ENCODE results near the gene SUDS3. TPM values are rescaled to one million over a fixed set of nuclear protein-coding genes. Genes with fewer than 3 reads are reported as not detected.
"Not testable (repeated sequence)": the region's sequence is repeated elsewhere in the genome, so short reads cannot be mapped to it uniquely, and the experiment has no call there.

The SUDS3 gene
- polyA plus RNA-seq, 2 donors, result 13.0 to 13.8 TPM

DNA sequence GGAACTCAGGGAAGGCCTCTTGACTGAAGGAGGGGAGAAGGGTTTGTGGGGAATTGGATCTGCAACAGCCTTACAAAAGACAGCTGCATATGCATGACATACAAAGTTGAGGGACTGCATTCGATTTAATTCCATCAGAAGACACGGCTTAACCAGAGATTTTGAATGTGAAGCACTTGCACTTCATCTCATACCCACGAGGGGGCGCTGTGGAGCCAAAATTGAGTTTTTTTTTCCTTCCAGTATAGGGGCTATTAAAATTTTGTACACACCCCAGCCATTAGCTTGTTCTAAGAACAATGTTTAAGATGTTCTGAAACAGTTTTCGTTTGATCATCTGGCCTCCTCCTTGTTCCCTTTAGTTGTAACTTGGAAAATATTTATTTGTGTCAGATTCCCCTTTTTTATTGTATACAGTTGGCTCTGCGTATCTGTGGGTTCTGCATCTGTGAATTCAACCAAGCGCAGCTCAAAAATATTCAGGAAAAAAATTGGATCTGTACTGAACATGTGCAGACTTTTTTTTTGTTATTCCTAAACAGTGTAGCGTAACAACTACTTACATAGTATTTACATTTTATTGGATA lies 1.6 kb downstream of the SUDS3 start:
- H3K4me3 ChIP-seq (ENCODE audit: low read depth in 1 of 2, low read length in 2 of 2), result peak overlapping the region; percentile 15 to 91
- WGBS, 2 donors, result 33 to 35% methylated on average over 8 of the region's 8 CpGs
- no peaks in the 10 kb centered on the region for H3K27me3 ChIP-seq (ENCODE audit: control insufficient read depth in 1 of 2, insufficient read depth in 2 of 2, low read length in 2 of 2)
- H3K4me1 ChIP-seq (ENCODE audit: control insufficient read depth in 2 of 2, insufficient read depth in 2 of 2, low read length in 1 of 2), result peaks cover 0 to 2% of the 10 kb centered on the region in 2 donors
- no peaks in the 10 kb centered on the region for H3K9me3 ChIP-seq (ENCODE audit: control insufficient read depth in 2 of 2, insufficient read depth in 1 of 2, low read depth in 1 of 2, low read length in 1 of 2)
- no peak overlapping the region for H3K27ac ChIP-seq (ENCODE audit: low read depth in 2 of 2, low read length in 1 of 2)
- peaks cover 0 to 10% of the 10 kb centered on the region in 2 donors for H3K36me3 ChIP-seq (ENCODE audit: control insufficient read depth in 2 of 2, insufficient read depth in 2 of 2, low read length in 1 of 2)

DNA sequence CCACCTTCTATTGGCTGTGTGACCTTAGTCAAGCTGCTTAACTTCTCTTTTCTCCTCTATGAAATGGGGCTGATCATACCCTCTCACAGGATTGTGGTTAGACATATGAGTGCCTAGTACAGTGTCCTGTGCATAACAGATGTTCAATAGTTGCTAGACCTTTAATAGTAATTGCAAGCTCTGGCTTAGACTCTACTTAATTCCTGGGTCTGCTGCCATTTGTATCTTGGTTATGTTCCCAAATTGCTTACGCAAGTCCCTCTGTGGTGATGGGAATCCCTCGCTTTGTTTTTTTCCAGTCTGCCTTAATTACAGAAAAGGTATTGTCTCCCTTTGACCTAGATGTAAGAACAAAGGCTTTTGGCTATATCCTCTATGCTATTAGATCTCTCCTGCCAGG lies 15.1 kb downstream of the SUDS3 start:
- no peaks in the 10 kb centered on the region for H3K4me1 ChIP-seq (ENCODE audit: control insufficient read depth in 2 of 2, insufficient read depth in 2 of 2, low read length in 1 of 2)
- no peaks in the 10 kb centered on the region for H3K9me3 ChIP-seq (ENCODE audit: control insufficient read depth in 2 of 2, insufficient read depth in 1 of 2, low read depth in 1 of 2, low read length in 1 of 2)
- H3K36me3 ChIP-seq (ENCODE audit: control insufficient read depth in 2 of 2, insufficient read depth in 2 of 2, low read length in 1 of 2), result peaks cover 25 to 33% of the 10 kb centered on the region in 2 donors
- 69 to 80% methylated on average over 2 of the region's 2 CpGs for WGBS, 2 donors
- H3K27ac ChIP-seq (ENCODE audit: low read depth in 2 of 2, low read length in 1 of 2), result no peak overlapping the region
- H3K27me3 ChIP-seq (ENCODE audit: control insufficient read depth in 1 of 2, insufficient read depth in 2 of 2, low read length in 2 of 2), result no peaks in the 10 kb centered on the region
- H3K4me3 ChIP-seq (ENCODE audit: low read depth in 1 of 2, low read length in 2 of 2), result no peak overlapping the region

DNA sequence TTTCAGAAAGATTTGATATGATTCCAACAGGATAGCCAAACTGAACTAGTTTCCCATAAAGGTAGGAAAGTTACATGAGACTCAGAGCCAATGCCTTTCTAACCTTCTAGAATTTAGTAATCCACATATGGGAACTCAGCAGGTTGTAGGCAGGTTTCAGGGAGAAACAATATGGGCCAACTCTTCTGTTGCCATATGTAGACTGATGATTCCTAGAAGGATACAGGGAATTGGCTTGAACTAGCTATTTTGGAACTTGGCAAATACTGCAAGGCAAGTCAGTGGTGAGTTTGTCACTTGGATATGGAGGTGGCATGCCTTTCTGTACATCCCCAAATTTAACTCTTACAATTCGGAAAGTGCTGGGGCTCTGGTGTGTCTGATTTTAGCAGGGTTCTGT lies 15.5 kb downstream of the SUDS3 start:
- Histone ChIP-seq H3K4me1 (ENCODE audit: control insufficient read depth in 2 of 2, insufficient read depth in 2 of 2, low read length in 1 of 2) (no peaks in the 10 kb centered on the region), H3K36me3 (ENCODE audit: control insufficient read depth in 2 of 2, insufficient read depth in 2 of 2, low read length in 1 of 2) (peaks cover 22 to 30% of the 10 kb centered on the region in 2 donors), H3K4me3 (ENCODE audit: low read depth in 1 of 2, low read length in 2 of 2) (no peak overlapping the region), H3K27ac (ENCODE audit: low read depth in 2 of 2, low read length in 1 of 2) (no peak overlapping the region), H3K9me3 (ENCODE audit: control insufficient read depth in 2 of 2, insufficient read depth in 1 of 2, low read depth in 1 of 2, low read length in 1 of 2) (no peaks in the 10 kb centered on the region), H3K27me3 (ENCODE audit: control insufficient read depth in 1 of 2, insufficient read depth in 2 of 2, low read length in 2 of 2) (no peaks in the 10 kb centered on the region)
- 96 to 98% methylated on average over 1 of the region's 1 CpG for WGBS, 2 donors

DNA sequence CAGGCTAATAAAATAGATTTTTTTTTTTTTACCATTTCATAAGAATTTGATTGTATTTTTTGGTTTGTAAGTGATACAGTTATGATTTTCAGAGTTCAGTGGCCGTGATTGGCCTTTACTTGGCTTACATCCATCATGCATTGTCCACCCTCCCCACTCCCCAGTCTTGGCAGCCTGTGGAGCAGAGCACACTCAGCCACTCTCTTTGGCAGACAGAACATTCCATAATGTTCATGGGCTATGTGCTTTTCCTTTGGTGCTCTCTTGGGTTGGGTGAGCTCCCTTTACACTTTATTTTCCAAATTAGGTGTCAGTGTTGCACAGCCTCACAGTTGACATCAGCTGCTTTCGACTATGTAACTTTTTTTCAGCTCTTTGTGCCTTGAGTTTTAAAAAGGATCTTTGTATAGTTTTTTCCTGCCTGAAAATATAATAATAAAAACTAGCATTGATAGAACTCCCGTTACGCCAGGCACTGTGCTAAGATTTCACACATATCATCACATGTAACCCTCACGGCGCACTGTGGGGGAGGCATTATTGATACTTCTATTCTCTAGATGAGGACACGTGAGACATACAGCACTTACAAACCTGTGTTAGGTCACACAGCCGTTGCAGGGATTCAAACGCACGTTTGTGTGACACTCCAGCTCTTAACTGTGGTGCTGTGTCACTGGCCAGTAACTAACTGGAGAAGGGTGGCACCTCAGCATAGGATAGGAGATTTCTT lies 21.5 kb downstream of the SUDS3 start:
- H3K27me3 ChIP-seq (ENCODE audit: control insufficient read depth in 1 of 2, insufficient read depth in 2 of 2, low read length in 2 of 2), result no peaks in the 10 kb centered on the region
- H3K36me3 ChIP-seq (ENCODE audit: control insufficient read depth in 2 of 2, insufficient read depth in 2 of 2, low read length in 1 of 2), result peaks cover 6 to 10% of the 10 kb centered on the region in 2 donors

DNA sequence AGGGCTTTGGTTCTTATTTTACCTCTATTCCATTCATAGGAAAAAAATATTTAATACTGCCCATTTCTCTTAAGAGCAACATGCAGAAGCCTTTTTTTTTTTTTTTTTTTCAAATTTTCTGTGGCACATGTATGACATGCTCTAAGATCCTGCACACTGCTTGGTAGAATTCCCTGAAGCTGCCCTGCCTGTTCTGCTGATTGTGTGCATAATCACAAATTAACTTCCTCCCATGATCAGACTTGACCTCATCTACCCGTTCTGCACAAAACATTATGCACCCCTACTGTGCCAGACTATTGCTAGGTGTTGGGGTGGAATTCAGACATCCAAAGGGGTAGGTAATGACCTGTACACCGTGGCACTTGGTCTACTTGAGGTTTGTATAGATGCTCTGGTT lies 22.2 kb downstream of the SUDS3 start:
- Histone ChIP-seq H3K9me3 (ENCODE audit: control insufficient read depth in 2 of 2, insufficient read depth in 1 of 2, low read depth in 1 of 2, low read length in 1 of 2) (no peaks in the 10 kb centered on the region), H3K27me3 (ENCODE audit: control insufficient read depth in 1 of 2, insufficient read depth in 2 of 2, low read length in 2 of 2) (no peaks in the 10 kb centered on the region), H3K27ac (ENCODE audit: low read depth in 2 of 2, low read length in 1 of 2) (no peak overlapping the region), H3K4me3 (ENCODE audit: low read depth in 1 of 2, low read length in 2 of 2) (no peak overlapping the region), H3K36me3 (ENCODE audit: control insufficient read depth in 2 of 2, insufficient read depth in 2 of 2, low read length in 1 of 2) (peaks cover 7 to 12% of the 10 kb centered on the region in 2 donors), H3K4me1 (ENCODE audit: control insufficient read depth in 2 of 2, insufficient read depth in 2 of 2, low read length in 1 of 2) (no peaks in the 10 kb centered on the region)
- 82% methylated on average over 2 of the region's 2 CpGs for WGBS, 2 donors

More for the DNA sequence above, 21.5 kb downstream of the SUDS3 start:
- H3K9me3 ChIP-seq (ENCODE audit: control insufficient read depth in 2 of 2, insufficient read depth in 1 of 2, low read depth in 1 of 2, low read length in 1 of 2), result no peaks in the 10 kb centered on the region
- no peaks in the 10 kb centered on the region for H3K4me1 ChIP-seq (ENCODE audit: control insufficient read depth in 2 of 2, insufficient read depth in 2 of 2, low read length in 1 of 2)
- H3K4me3 ChIP-seq (ENCODE audit: low read depth in 1 of 2, low read length in 2 of 2), result no peak overlapping the region
- WGBS, 2 donors, result 77 to 83% methylated on average over 10 of the region's 10 CpGs
- peak overlapping the region in 1 of 2 donors; percentile 75 for H3K27ac ChIP-seq (ENCODE audit: low read depth in 2 of 2, low read length in 1 of 2)

DNA sequence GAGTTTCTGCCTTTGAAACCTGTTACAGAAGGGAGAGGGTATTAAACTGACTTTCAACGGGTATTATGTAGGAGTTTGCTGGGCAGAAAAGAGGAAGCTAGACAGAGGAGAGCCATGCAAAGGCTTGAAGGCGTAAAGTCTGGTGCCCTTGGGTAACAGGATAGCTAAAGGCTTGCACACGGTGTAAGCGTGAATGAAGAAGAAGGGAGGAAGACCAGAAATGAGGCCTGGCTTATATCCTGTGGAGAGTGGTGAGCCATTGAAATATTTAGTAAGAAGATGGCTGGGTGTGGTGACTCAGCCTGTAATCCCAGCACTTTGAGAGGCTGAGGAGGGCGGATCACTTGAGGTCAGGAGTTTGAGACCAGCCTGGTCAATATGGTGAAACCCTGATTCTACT lies 22.6 kb downstream of the SUDS3 start:
- peaks cover 10 to 12% of the 10 kb centered on the region in 2 donors for H3K36me3 ChIP-seq (ENCODE audit: control insufficient read depth in 2 of 2, insufficient read depth in 2 of 2, low read length in 1 of 2)
- no peaks in the 10 kb centered on the region for H3K9me3 ChIP-seq (ENCODE audit: control insufficient read depth in 2 of 2, insufficient read depth in 1 of 2, low read depth in 1 of 2, low read length in 1 of 2)
- no peaks in the 10 kb centered on the region for H3K4me1 ChIP-seq (ENCODE audit: control insufficient read depth in 2 of 2, insufficient read depth in 2 of 2, low read length in 1 of 2)
- H3K27ac ChIP-seq (ENCODE audit: low read depth in 2 of 2, low read length in 1 of 2), result no peak overlapping the region
- H3K4me3 ChIP-seq (ENCODE audit: low read depth in 1 of 2, low read length in 2 of 2), result no peak overlapping the region
- 90 to 95% methylated on average over 5 of the region's 5 CpGs for WGBS, 2 donors
- no peaks in the 10 kb centered on the region for H3K27me3 ChIP-seq (ENCODE audit: control insufficient read depth in 1 of 2, insufficient read depth in 2 of 2, low read length in 2 of 2)

DNA sequence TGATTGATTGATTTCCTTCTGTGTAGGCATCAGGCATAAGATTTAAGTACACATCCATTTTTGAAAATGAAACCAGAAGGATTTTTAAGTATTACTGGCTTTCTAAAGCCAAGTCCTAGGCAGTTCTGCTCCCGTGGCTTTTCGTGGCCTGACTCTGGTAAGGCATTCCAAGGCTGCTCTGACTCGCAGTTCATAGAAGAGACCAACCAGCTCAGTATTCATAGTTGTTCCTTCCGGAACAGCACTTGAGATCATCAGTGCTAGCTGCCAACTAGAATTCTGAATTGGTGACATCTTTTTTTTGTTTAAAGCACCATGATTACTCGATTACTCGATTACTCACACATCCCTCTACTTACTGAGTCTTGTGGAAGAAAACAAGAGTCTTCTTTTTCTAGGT lies 25.9 kb downstream of the SUDS3 start:
- no peak overlapping the region for H3K4me3 ChIP-seq (ENCODE audit: low read depth in 1 of 2, low read length in 2 of 2)
- H3K9me3 ChIP-seq (ENCODE audit: control insufficient read depth in 2 of 2, insufficient read depth in 1 of 2, low read depth in 1 of 2, low read length in 1 of 2), result no peaks in the 10 kb centered on the region
- H3K36me3 ChIP-seq (ENCODE audit: control insufficient read depth in 2 of 2, insufficient read depth in 2 of 2, low read length in 1 of 2), result peaks cover 12 to 17% of the 10 kb centered on the region in 2 donors
- 76 to 77% methylated on average over 6 of the region's 6 CpGs for WGBS, 2 donors
- no peak overlapping the region for H3K27ac ChIP-seq (ENCODE audit: low read depth in 2 of 2, low read length in 1 of 2)
- H3K4me1 ChIP-seq (ENCODE audit: control insufficient read depth in 2 of 2, insufficient read depth in 2 of 2, low read length in 1 of 2), result no peaks in the 10 kb centered on the region
- no peaks in the 10 kb centered on the region for H3K27me3 ChIP-seq (ENCODE audit: control insufficient read depth in 1 of 2, insufficient read depth in 2 of 2, low read length in 2 of 2)

DNA sequence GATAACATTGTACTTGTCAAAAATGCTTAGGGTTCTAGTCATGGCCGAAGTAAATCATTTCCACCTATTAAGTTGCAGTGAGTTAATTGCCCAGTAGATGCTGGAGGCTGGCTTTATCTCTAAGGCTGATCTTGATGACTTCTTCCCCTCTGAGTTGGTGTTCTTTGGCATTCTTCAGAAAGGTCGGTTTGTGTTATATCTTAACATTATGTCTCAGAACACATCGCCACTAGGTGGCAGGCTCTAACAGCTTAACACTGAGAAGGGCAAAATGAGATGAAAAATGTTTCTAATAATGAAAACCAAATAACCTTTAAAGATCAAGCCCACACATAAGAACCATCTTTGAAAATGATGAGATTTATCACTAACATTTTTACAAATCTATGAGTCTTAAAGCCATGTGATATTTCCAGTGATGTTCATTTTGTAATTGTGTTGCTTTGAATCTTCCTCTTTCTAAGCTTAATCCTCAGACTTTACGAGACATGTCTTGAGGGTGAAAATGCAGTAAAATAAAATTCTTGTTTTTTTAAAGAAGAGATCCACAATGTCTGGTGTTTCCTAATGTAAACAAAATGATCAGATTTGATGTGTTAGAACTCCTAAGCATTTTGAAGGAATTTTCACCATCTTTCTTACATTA lies 28.6 kb downstream of the SUDS3 start:
- Histone ChIP-seq H3K4me3 (ENCODE audit: low read depth in 1 of 2, low read length in 2 of 2) (no peak overlapping the region), H3K9me3 (ENCODE audit: control insufficient read depth in 2 of 2, insufficient read depth in 1 of 2, low read depth in 1 of 2, low read length in 1 of 2) (no peaks in the 10 kb centered on the region), H3K27ac (ENCODE audit: low read depth in 2 of 2, low read length in 1 of 2) (no peak overlapping the region), H3K27me3 (ENCODE audit: control insufficient read depth in 1 of 2, insufficient read depth in 2 of 2, low read length in 2 of 2) (no peaks in the 10 kb centered on the region), H3K4me1 (ENCODE audit: control insufficient read depth in 2 of 2, insufficient read depth in 2 of 2, low read length in 1 of 2) (no peaks in the 10 kb centered on the region), H3K36me3 (ENCODE audit: control insufficient read depth in 2 of 2, insufficient read depth in 2 of 2, low read length in 1 of 2) (peaks cover 11 to 13% of the 10 kb centered on the region in 2 donors)
- WGBS, 2 donors, result 43 to 47% methylated on average over 4 of the region's 4 CpGs

DNA sequence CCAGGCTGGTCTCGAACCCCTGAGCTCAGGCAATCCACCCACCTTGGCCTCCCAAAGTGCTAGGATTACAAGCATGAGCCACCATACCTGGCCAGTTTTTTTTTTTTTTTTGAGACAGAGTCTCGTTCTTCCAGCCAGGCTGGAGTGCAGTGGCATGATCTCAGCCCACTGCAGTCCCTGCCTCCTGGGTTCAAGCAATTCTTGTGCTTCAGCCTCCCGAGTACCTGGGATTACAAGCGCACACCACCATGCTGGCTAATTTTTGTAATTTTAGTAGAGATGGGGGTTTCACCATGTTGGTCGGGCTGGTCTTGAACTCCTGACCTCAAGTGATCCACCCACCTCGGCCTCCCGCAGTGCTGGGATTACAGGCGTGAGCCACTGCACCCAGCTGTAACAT lies 31.9 kb downstream of the SUDS3 start:
- peaks cover 7 to 25% of the 10 kb centered on the region in 2 donors for H3K36me3 ChIP-seq (ENCODE audit: control insufficient read depth in 2 of 2, insufficient read depth in 2 of 2, low read length in 1 of 2)
- not testable (repeated sequence) for H3K9me3 ChIP-seq (ENCODE audit: control insufficient read depth in 2 of 2, insufficient read depth in 1 of 2, low read depth in 1 of 2, low read length in 1 of 2); H3K27ac ChIP-seq (ENCODE audit: low read depth in 2 of 2, low read length in 1 of 2); H3K4me3 ChIP-seq (ENCODE audit: low read depth in 1 of 2, low read length in 2 of 2); H3K27me3 ChIP-seq (ENCODE audit: control insufficient read depth in 1 of 2, insufficient read depth in 2 of 2, low read length in 2 of 2); H3K4me1 ChIP-seq (ENCODE audit: control insufficient read depth in 2 of 2, insufficient read depth in 2 of 2, low read length in 1 of 2)
- WGBS, 2 donors, result 84 to 92% methylated on average over 8 of the region's 8 CpGs

Measured in esophagus (tissue), 2 donors.